Measurements from ENCODE around the gene ALK.

GRCh38 chr2:29841386-29842004 is 79.9 kb downstream of the ALK start:
- no peak for TF ChIP-seq EGR1 (IDR thresholded peaks at IDR 0.05)
- TF ChIP-seq MAX (IDR thresholded peaks at IDR 0.05): no peak
- no peak for TF ChIP-seq REST (IDR thresholded peaks at IDR 0.05; ENCODE audit: low read depth)
- no peak for TF ChIP-seq YY1 (IDR thresholded peaks at IDR 0.05; ENCODE audit: low read depth)
- TF ChIP-seq TAF1 (IDR thresholded peaks at IDR 0.05; ENCODE audit: low read depth): no peak
- TF ChIP-seq EP300 (IDR thresholded peaks at IDR 0.05; ENCODE audit: borderline replicate concordance): no peak

Data from Ishikawa (cell line).